Mesenchymal stem cell (in vitro differentiated cells and primary cell): ENCODE measurements around the gene MSL3B.

ENCODE experiments used
- DNase-seq: peaks from one replicate; pipeline ENCODE4 v3.0.0-alpha.2; 2013
- H2AFZ ChIP-seq: one replicate; pipeline ENCODE4 v1.6.1; 2013; ENCODE audit warnings: low read depth, mild to moderate bottlenecking, control low read depth, inconsistent platforms, low read length, moderate library complexity
- H2AK5ac ChIP-seq: 2 replicates; pipeline ENCODE4 v1.6.1; 2013; ENCODE audit warnings: low read length, moderate library complexity, mild to moderate bottlenecking, inconsistent platforms; ENCODE audit not compliant: severe bottlenecking
- H2BK120ac ChIP-seq: one replicate; pipeline ENCODE4 v1.6.1; 2013; ENCODE audit warnings: low read depth, mild to moderate bottlenecking, inconsistent platforms, low read length, moderate library complexity
- H2BK12ac ChIP-seq, 2 experiments: one replicate each; pipeline ENCODE4 v1.6.1; 2013; ENCODE audit warnings: inconsistent platforms in 2 of 2, low read length in 2 of 2, mild to moderate bottlenecking in 2 of 2, moderate library complexity in 2 of 2, control low read depth in 1 of 2
- H2BK15ac ChIP-seq: one replicate; pipeline ENCODE4 v1.6.1; 2013; ENCODE audit warnings: mild to moderate bottlenecking, low read depth, inconsistent platforms; ENCODE audit not compliant: poor library complexity, severe bottlenecking
- H2BK5ac ChIP-seq: 2 replicates; pipeline ENCODE4 v1.6.1; 2013; ENCODE audit warnings: low read depth, mild to moderate bottlenecking, low read length, control low read depth, inconsistent platforms; ENCODE audit not compliant: poor library complexity, severe bottlenecking
- H3K14ac ChIP-seq, 2 experiments: one replicate each; pipeline ENCODE4 v1.6.1; 2013; ENCODE audit warnings: inconsistent platforms in 2 of 2, low read length in 2 of 2, control low read depth in 1 of 2, mild to moderate bottlenecking in 1 of 2, moderate library complexity in 1 of 2
- H3K18ac ChIP-seq, 2 experiments: one replicate each; pipeline ENCODE4 v1.6.1; 2013; ENCODE audit warnings: inconsistent platforms in 2 of 2, low read length in 2 of 2, control low read depth in 1 of 2, low read depth in 1 of 2, mild to moderate bottlenecking in 1 of 2
- H3K23ac ChIP-seq, 2 experiments: one replicate each; pipeline ENCODE4 v1.6.1; 2013; ENCODE audit warnings: inconsistent platforms in 2 of 2, low read length in 2 of 2, mild to moderate bottlenecking in 2 of 2, moderate library complexity in 2 of 2, control low read depth in 1 of 2
- H3K27ac ChIP-seq: 2 replicates; pipeline ENCODE4 v1.5.1; 2013; ENCODE audit warnings: mild to moderate bottlenecking, moderate library complexity, low read length, control low read depth, inconsistent platforms; ENCODE audit not compliant: poor library complexity, severe bottlenecking
- H3K27me3 ChIP-seq, 2 experiments: 2 replicates each; pipeline versions ENCODE4 v1.6.1 to v1.7.0; 2013; ENCODE audit warnings: low read length in 2 of 2, mild to moderate bottlenecking in 2 of 2, moderate library complexity in 2 of 2, control low read depth in 1 of 2, inconsistent platforms in 1 of 2; ENCODE audit not compliant: control insufficient read depth in 1 of 2, insufficient read depth in 1 of 2
- H3K36me3 ChIP-seq, 2 experiments: 2 replicates each; pipeline versions ENCODE4 v1.6.1 to v1.7.0; 2013; ENCODE audit warnings: low read length in 2 of 2, control low read depth in 1 of 2, inconsistent platforms in 1 of 2, low read depth in 1 of 2, mild to moderate bottlenecking in 1 of 2; ENCODE audit not compliant: insufficient read depth in 2 of 2, control insufficient read depth in 1 of 2
- H3K4ac ChIP-seq, 2 experiments: one replicate each; pipeline ENCODE4 v1.6.1; 2013; ENCODE audit warnings: inconsistent platforms in 2 of 2, low read length in 2 of 2, mild to moderate bottlenecking in 2 of 2, moderate library complexity in 2 of 2, control low read depth in 1 of 2, low read depth in 1 of 2
- H3K4me1 ChIP-seq: 2 replicates; pipeline ENCODE4 v1.6.1; 2013; ENCODE audit warnings: low read depth, low read length, control low read depth; ENCODE audit not compliant: control insufficient read depth, insufficient read depth
- H3K4me2 ChIP-seq: 2 replicates; pipeline ENCODE4 v1.6.1; 2013; ENCODE audit warnings: low read length, mild to moderate bottlenecking, inconsistent platforms; ENCODE audit not compliant: poor library complexity, severe bottlenecking
- H3K4me3 ChIP-seq, 2 experiments: 2 replicates each; pipeline versions ENCODE4 v1.5.1 to v1.7.0; 2013; ENCODE audit warnings: low read length in 2 of 2, mild to moderate bottlenecking in 2 of 2, control low read depth in 1 of 2, low read depth in 1 of 2; ENCODE audit not compliant: insufficient read depth in 1 of 2
- H3K79me1 ChIP-seq: replicated peaks from 2 replicates; pipeline ENCODE4 v1.6.1; 2013; ENCODE audit warnings: mild to moderate bottlenecking, control low read depth, low read length, inconsistent platforms; ENCODE audit not compliant: poor library complexity, severe bottlenecking
- H3K9ac ChIP-seq: 2 replicates; pipeline ENCODE4 v1.7.0; 2013; ENCODE audit warnings: mild to moderate bottlenecking, low read length, moderate library complexity
- H3K9me3 ChIP-seq: 2 replicates; pipeline ENCODE4 v1.7.0; 2013; ENCODE audit warnings: mild to moderate bottlenecking, low read length; ENCODE audit not compliant: control insufficient read depth
- H4K8ac ChIP-seq: one replicate; pipeline ENCODE4 v1.6.1; 2013; ENCODE audit warnings: inconsistent platforms, mild to moderate bottlenecking, low read length, moderate library complexity
- H4K91ac ChIP-seq: one replicate; pipeline ENCODE4 v1.6.1; 2013; ENCODE audit warnings: mild to moderate bottlenecking, low read length, inconsistent platforms
- WGBS: methylation state at CpG from one replicate; pipeline ENCODE4 v1.1.7; 2013; ENCODE audit warnings: mixed read lengths; 5-methylcytosine and 5-hydroxymethylcytosine counted together

Gene MSL3B

GRCh38 chr2:233907627-233908026 lies 39.4 kb upstream of the MSL3B start:
- Histone ChIP-seq H2BK15ac (no peak overlapping the region), H3K27ac (no peak overlapping the region), H3K23ac (no peak overlapping the region), H2AK5ac (no peak overlapping the region), H3K27me3 (peaks cover 9 to 59% of the 10 kb centered on the region in 2 experiments), H3K4me1 (no peaks in the 10 kb centered on the region), H2BK5ac (no peak overlapping the region), H4K91ac (no peak overlapping the region), H3K36me3 (no peaks in the 10 kb centered on the region), H2BK12ac (no peak overlapping the region), H4K8ac (no peak overlapping the region), H3K18ac (no peak overlapping the region), H3K4me3 (no peak overlapping the region), H2BK120ac (no peak overlapping the region), H3K4me2 (no peak overlapping the region), H2AFZ (no peak overlapping the region), H3K4ac (no peak overlapping the region), H3K79me1 (no peaks in the 10 kb centered on the region), H3K9me3 (peaks cover 3% of the 10 kb centered on the region), H3K9ac (no peak overlapping the region), H3K14ac (no peak overlapping the region)
- WGBS = 75% methylated on average over 3 of the region's 3 CpGs
- no peak for DNase-seq

- H2BK120ac ChIP-seq = no peak overlapping the region
- no peaks in the 10 kb centered on the region for H3K79me1 ChIP-seq
- no peak overlapping the region for H2BK12ac ChIP-seq
- H3K27ac ChIP-seq = no peak overlapping the region
- no peak overlapping the region for H3K4ac ChIP-seq
- no peaks in the 10 kb centered on the region for H3K36me3 ChIP-seq
- H2AFZ ChIP-seq = no peak overlapping the region
- no peak overlapping the region for H3K9ac ChIP-seq
- no peaks in the 10 kb centered on the region for H3K4me1 ChIP-seq
- no peak overlapping the region for H2BK5ac ChIP-seq
- peaks cover 3% of the 10 kb centered on the region for H3K9me3 ChIP-seq
- H3K27me3 ChIP-seq = peaks cover 16 to 66% of the 10 kb centered on the region in 2 experiments
- H4K8ac ChIP-seq = no peak overlapping the region
- WGBS = 68% methylated on average over 4 of the region's 4 CpGs
- H2AK5ac ChIP-seq = no peak overlapping the region
- no peak overlapping the region for H3K18ac ChIP-seq
- H3K4me3 ChIP-seq = no peak overlapping the region
- H2BK15ac ChIP-seq = no peak overlapping the region
- H3K4me2 ChIP-seq = no peak overlapping the region
- no peak for DNase-seq
- H3K14ac ChIP-seq = no peak overlapping the region
- H4K91ac ChIP-seq = no peak overlapping the region
- no peak overlapping the region for H3K23ac ChIP-seq
Observed at GRCh38 chr2:233905945-233906344, 37.8 kb upstream of the MSL3B start.

- H3K27me3 ChIP-seq = peaks cover 29 to 59% of the 10 kb centered on the region in 2 experiments
- no peak overlapping the region for H3K9ac ChIP-seq
Observed at GRCh38 chr2:233901884-233902283, 33.7 kb upstream of the MSL3B start.

GRCh38 chr2:233901367-233901766 lies 33.2 kb upstream of the MSL3B start:
- H3K4me2 ChIP-seq = no peak overlapping the region
- peaks cover 3% of the 10 kb centered on the region for H3K9me3 ChIP-seq
- no peak overlapping the region for H2BK15ac ChIP-seq
- WGBS = 66% methylated on average over 4 of the region's 4 CpGs
- no peak overlapping the region for H2AK5ac ChIP-seq
- H3K23ac ChIP-seq = no peak overlapping the region
- no peak overlapping the region for H4K8ac ChIP-seq
- H3K4me1 ChIP-seq = no peaks in the 10 kb centered on the region
- no peak overlapping the region for H2BK120ac ChIP-seq
- DNase-seq = no peak
- H3K14ac ChIP-seq = no peak overlapping the region
- H3K79me1 ChIP-seq = no peaks in the 10 kb centered on the region
- H2BK5ac ChIP-seq = no peak overlapping the region
- H3K27me3 ChIP-seq = peaks cover 29 to 59% of the 10 kb centered on the region in 2 experiments
- H3K36me3 ChIP-seq = no peaks in the 10 kb centered on the region
- H4K91ac ChIP-seq = no peak overlapping the region
- no peak overlapping the region for H3K4ac ChIP-seq
- H3K18ac ChIP-seq = no peak overlapping the region
- no peak overlapping the region for H2BK12ac ChIP-seq
- no peak overlapping the region for H3K9ac ChIP-seq
- H3K27ac ChIP-seq = no peak overlapping the region
- no peak overlapping the region for H2AFZ ChIP-seq
- H3K4me3 ChIP-seq = no peak overlapping the region

More at GRCh38 chr2:233901884-233902283, 33.7 kb upstream of the MSL3B start:
- H3K14ac ChIP-seq = no peak overlapping the region
- 95% methylated on average over 4 of the region's 4 CpGs for WGBS
- H3K36me3 ChIP-seq = no peaks in the 10 kb centered on the region
- no peak overlapping the region for H2BK5ac ChIP-seq
- no peak overlapping the region for H2AK5ac ChIP-seq
- H2BK12ac ChIP-seq = no peak overlapping the region
- H3K4me3 ChIP-seq = no peak overlapping the region
- no peak overlapping the region for H3K4ac ChIP-seq
- H4K91ac ChIP-seq = no peak overlapping the region
- no peak overlapping the region for H3K18ac ChIP-seq
- no peaks in the 10 kb centered on the region for H3K4me1 ChIP-seq
- peaks cover 3% of the 10 kb centered on the region for H3K9me3 ChIP-seq
- no peak for DNase-seq
- H2AFZ ChIP-seq = no peak overlapping the region
- H3K27ac ChIP-seq = no peak overlapping the region
- H2BK15ac ChIP-seq = no peak overlapping the region
- no peak overlapping the region for H3K4me2 ChIP-seq
- no peak overlapping the region for H2BK120ac ChIP-seq
- H3K23ac ChIP-seq = no peak overlapping the region
- no peak overlapping the region for H4K8ac ChIP-seq
- H3K79me1 ChIP-seq = no peaks in the 10 kb centered on the region
